KMS-11 (cell line): ENCODE results near the gene GABRA5.

Experiments used
- H2AFZ ChIP-seq: fragments of 200-600 bp; sonication (generic); 2 replicates; pipeline ENCODE4 v1.6.1; 2016; ENCODE audit warnings: antibody characterized with exemption, mixed run types, low read depth
- H3K27ac ChIP-seq: fragments of 200-600 bp; sonication (generic); 2 replicates; pipeline ENCODE4 v1.6.1; 2016; ENCODE audit warnings: mild to moderate bottlenecking, mixed run types
- H3K27me3 ChIP-seq: fragments of 200-600 bp; sonication (generic); 2 replicates; pipeline ENCODE4 v1.6.1; 2017; ENCODE audit warnings: mild to moderate bottlenecking, low read depth, mixed run types, moderate library complexity; ENCODE audit not compliant: insufficient read depth
- H3K36me3 ChIP-seq: fragments of 200-600 bp; sonication (generic); 2 replicates; pipeline ENCODE4 v1.6.1; 2017; ENCODE audit warnings: mild to moderate bottlenecking, mixed run types; ENCODE audit not compliant: insufficient read depth
- H3K4me1 ChIP-seq: fragments of 200-600 bp; sonication (generic); 2 replicates; pipeline ENCODE4 v1.6.1; 2016; ENCODE audit warnings: mild to moderate bottlenecking, low read depth, mixed run types; ENCODE audit not compliant: poor library complexity, severe bottlenecking
- H3K4me2 ChIP-seq: fragments of 200-600 bp; sonication (generic); 2 replicates; pipeline ENCODE4 v1.7.0; 2016; ENCODE audit warnings: mild to moderate bottlenecking, mixed run types
- H3K4me3 ChIP-seq: fragments of 200-600 bp; sonication (generic); IDR thresholded peaks from 2 replicates; pipeline ENCODE4 v1.6.1; 2017; ENCODE audit warnings: low read depth, low read length, mixed read lengths; ENCODE audit not compliant: insufficient read depth
- H3K79me2 ChIP-seq: fragments of 200-600 bp; sonication (generic); 2 replicates; pipeline ENCODE4 v1.6.1; 2016; ENCODE audit warnings: low read depth, mixed run types; ENCODE audit not compliant: insufficient read depth
- H3K9ac ChIP-seq: fragments of 200-600 bp; sonication (generic); 2 replicates; pipeline ENCODE4 v1.6.1; 2016; ENCODE audit warnings: mild to moderate bottlenecking, mixed run types
- H4K20me1 ChIP-seq: fragments of 200-600 bp; sonication (generic); 2 replicates; pipeline ENCODE4 v1.6.1; 2016; ENCODE audit warnings: mild to moderate bottlenecking, mixed run types; ENCODE audit not compliant: insufficient read depth
- TF ChIP-seq, protein P1 (sequence below): fragments of 200-600 bp; sonication (generic); conservative IDR thresholded peaks from 2 replicates; pipeline ENCODE4 v1.6.1; 2017; ENCODE audit warnings: low read depth, mild to moderate bottlenecking, antibody characterized with exemption, low read length, moderate library complexity, mixed read lengths

The GABRA5 gene

GRCh38 chr15:26872206-26872605 is 5.3 kb downstream of the GABRA5 start:
- Histone ChIP-seq H3K4me2 (no peak overlapping the region), H3K79me2 (no peaks in the 10 kb centered on the region), H3K27me3 (no peaks in the 10 kb centered on the region), H3K4me3 (no peak overlapping the region), H3K9ac (no peak overlapping the region), H3K4me1 (no peaks in the 10 kb centered on the region), H2AFZ (no peak overlapping the region), H3K27ac (no peak overlapping the region), H4K20me1 (no peaks in the 10 kb centered on the region), H3K36me3 (no peaks in the 10 kb centered on the region)
- TF ChIP-seq, protein P1, sequence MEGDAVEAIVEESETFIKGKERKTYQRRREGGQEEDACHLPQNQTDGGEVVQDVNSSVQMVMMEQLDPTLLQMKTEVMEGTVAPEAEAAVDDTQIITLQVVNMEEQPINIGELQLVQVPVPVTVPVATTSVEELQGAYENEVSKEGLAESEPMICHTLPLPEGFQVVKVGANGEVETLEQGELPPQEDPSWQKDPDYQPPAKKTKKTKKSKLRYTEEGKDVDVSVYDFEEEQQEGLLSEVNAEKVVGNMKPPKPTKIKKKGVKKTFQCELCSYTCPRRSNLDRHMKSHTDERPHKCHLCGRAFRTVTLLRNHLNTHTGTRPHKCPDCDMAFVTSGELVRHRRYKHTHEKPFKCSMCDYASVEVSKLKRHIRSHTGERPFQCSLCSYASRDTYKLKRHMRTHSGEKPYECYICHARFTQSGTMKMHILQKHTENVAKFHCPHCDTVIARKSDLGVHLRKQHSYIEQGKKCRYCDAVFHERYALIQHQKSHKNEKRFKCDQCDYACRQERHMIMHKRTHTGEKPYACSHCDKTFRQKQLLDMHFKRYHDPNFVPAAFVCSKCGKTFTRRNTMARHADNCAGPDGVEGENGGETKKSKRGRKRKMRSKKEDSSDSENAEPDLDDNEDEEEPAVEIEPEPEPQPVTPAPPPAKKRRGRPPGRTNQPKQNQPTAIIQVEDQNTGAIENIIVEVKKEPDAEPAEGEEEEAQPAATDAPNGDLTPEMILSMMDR = no peak

DNA sequence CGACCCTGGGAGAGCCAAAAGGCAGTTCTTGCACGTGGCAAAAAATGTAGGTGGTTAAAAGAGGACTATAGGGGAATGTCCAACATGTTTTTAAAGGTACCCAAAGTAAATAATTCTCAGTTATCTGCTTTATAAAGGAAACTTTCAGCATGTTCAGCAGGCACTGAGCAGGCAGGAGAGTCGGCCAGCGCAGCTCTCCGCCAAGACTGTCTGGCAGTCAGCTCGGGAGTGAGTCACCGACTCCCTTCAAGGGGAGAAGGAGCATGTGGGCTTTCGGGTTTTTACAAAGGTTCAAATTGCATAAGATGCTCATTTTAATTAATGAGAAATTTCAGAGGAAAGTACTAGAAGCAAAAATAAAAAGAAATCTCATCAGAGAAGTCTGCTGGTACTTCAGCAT is 7.0 kb downstream of the GABRA5 start:
- Histone ChIP-seq H4K20me1 (no peaks in the 10 kb centered on the region), H2AFZ (no peak overlapping the region), H3K27ac (no peak overlapping the region), H3K79me2 (no peaks in the 10 kb centered on the region), H3K36me3 (no peaks in the 10 kb centered on the region), H3K4me3 (no peak overlapping the region), H3K4me2 (no peak overlapping the region), H3K4me1 (no peaks in the 10 kb centered on the region), H3K27me3 (no peaks in the 10 kb centered on the region), H3K9ac (no peak overlapping the region)
- TF ChIP-seq, protein P1 = no peak

- Histone ChIP-seq H3K9ac (no peak overlapping the region), H3K4me2 (no peak overlapping the region), H3K36me3 (no peaks in the 10 kb centered on the region), H3K79me2 (no peaks in the 10 kb centered on the region), H3K27ac (no peak overlapping the region), H4K20me1 (no peaks in the 10 kb centered on the region), H3K4me3 (no peak overlapping the region), H2AFZ (no peak overlapping the region), H3K27me3 (no peaks in the 10 kb centered on the region), H3K4me1 (no peaks in the 10 kb centered on the region)
- TF ChIP-seq, protein P1 = no peak
Observed at GRCh38 chr15:26874774-26875475, 8.1 kb downstream of the GABRA5 start.

- Histone ChIP-seq H3K79me2 (no peaks in the 10 kb centered on the region), H3K9ac (no peak overlapping the region)
- TF ChIP-seq, protein P1 = no peak
Observed at GRCh38 chr15:26875476-26875850, 8.6 kb downstream of the GABRA5 start.

More at GRCh38 chr15:26875476-26875850, 8.6 kb downstream of the GABRA5 start:
- Histone ChIP-seq H3K4me3 (no peak overlapping the region), H3K36me3 (no peaks in the 10 kb centered on the region), H4K20me1 (no peaks in the 10 kb centered on the region), H3K4me2 (no peak overlapping the region), H3K27me3 (no peaks in the 10 kb centered on the region), H2AFZ (no peak overlapping the region), H3K27ac (no peak overlapping the region), H3K4me1 (no peaks in the 10 kb centered on the region)
